Tibial nerve (tissue), 3 donors: ENCODE results near the gene RYR3.

Source experiments
- POLR2A ChIP-seq, 2 donors: fragments of 450-650 bp; IDR thresholded peaks; one replicate each; pipeline ENCODE4 v1.6.1; 2017; ENCODE audit warnings: antibody characterized with exemption in 2 of 2, mild to moderate bottlenecking in 2 of 2, moderate library complexity in 2 of 2
- TF ChIP-seq, protein P1 (sequence below), 5 experiments: fragments of 200-600 bp in 3 of 5; fragments of 450-650 bp in 2 of 5; sonication (generic) in 3 of 5; IDR thresholded peaks; one replicate each; pipeline ENCODE4 v1.5.1; 2016 to 2019; ENCODE audit warnings: antibody characterized with exemption in 5 of 5, mild to moderate bottlenecking in 3 of 5, moderate library complexity in 2 of 5

DNA sequence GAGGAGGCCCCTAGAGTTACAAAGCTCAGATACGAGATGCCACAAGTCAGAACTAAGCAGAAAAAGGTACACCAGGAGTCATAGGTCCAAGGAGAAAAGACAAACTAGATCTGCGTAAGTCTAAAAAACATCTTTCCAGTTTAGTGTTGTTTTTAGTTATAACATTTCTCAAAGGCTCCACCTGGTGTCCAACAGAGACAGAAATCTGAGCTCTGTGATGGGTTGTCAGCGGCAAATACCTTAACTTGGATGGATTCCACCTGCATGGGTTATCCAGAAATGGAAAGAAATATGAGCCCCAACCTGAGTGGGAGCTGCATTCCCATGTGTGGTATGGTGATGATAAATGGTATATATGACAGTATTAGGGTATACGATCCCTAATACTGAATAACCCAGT is 418.9 kb downstream of the RYR3 start:
- TF ChIP-seq, protein P1, sequence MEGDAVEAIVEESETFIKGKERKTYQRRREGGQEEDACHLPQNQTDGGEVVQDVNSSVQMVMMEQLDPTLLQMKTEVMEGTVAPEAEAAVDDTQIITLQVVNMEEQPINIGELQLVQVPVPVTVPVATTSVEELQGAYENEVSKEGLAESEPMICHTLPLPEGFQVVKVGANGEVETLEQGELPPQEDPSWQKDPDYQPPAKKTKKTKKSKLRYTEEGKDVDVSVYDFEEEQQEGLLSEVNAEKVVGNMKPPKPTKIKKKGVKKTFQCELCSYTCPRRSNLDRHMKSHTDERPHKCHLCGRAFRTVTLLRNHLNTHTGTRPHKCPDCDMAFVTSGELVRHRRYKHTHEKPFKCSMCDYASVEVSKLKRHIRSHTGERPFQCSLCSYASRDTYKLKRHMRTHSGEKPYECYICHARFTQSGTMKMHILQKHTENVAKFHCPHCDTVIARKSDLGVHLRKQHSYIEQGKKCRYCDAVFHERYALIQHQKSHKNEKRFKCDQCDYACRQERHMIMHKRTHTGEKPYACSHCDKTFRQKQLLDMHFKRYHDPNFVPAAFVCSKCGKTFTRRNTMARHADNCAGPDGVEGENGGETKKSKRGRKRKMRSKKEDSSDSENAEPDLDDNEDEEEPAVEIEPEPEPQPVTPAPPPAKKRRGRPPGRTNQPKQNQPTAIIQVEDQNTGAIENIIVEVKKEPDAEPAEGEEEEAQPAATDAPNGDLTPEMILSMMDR (IDR thresholded peaks at IDR 0.05): no peak
- no peak for TF ChIP-seq POLR2A (IDR thresholded peaks at IDR 0.05)
